Brain microvascular endothelial cell (primary cell): Measurements from ENCODE around the gene MTOR.

ENCODE experiments used
- DNase-seq: peaks from one replicate; pipeline ENCODE4 v3.0.0-alpha.2; 2020
- H3K27ac ChIP-seq: fragments of 250-450 bp; sonication (Bioruptor Pico); 2 replicates; pipeline ENCODE4 v1.5.1; 2020; ENCODE audit warnings: mild to moderate bottlenecking, moderate library complexity
- H3K27me3 ChIP-seq: fragments of 250-450 bp; sonication (Bioruptor Pico); replicated peaks from 2 replicates; pipeline ENCODE4 v1.5.1; 2020; ENCODE audit warnings: mild to moderate bottlenecking
- H3K36me3 ChIP-seq: fragments of 250-450 bp; sonication (Bioruptor Pico); replicated peaks from 2 replicates; pipeline ENCODE4 v1.5.1; 2020; ENCODE audit warnings: mild to moderate bottlenecking
- H3K4me3 ChIP-seq: 2 replicates; pipeline ENCODE4 v1.5.1; 2011; ENCODE audit warnings: low read depth, mild to moderate bottlenecking, control low read depth, low read length, moderate library complexity
- in situ Hi-C: cut with HindIII; loops from 2 replicates; pipeline ENCODE4 v1.10.0; 2017; ENCODE audit warnings: low sequenced_read_pairs, low pct_ligation_motif_present
- TF ChIP-seq, protein P1 (sequence below): IDR thresholded peaks from 2 replicates; pipeline ENCODE4 v1.5.1; 2011; ENCODE audit warnings: low read depth, mild to moderate bottlenecking, moderate library complexity, low read length, control low read depth, inconsistent platforms; ENCODE audit errors: missing control alignments

Gene MTOR

GRCh38 chr1:11158720-11159321 lies 103.5 kb downstream of the MTOR start:
- peak; percentile 91 for DNase-seq
- in situ Hi-C loops = no loop called here

GRCh38 chr1:11158291-11158690 lies 104.1 kb downstream of the MTOR start:
- H3K4me3 ChIP-seq = no peak overlapping the region
- TF ChIP-seq, protein P1, sequence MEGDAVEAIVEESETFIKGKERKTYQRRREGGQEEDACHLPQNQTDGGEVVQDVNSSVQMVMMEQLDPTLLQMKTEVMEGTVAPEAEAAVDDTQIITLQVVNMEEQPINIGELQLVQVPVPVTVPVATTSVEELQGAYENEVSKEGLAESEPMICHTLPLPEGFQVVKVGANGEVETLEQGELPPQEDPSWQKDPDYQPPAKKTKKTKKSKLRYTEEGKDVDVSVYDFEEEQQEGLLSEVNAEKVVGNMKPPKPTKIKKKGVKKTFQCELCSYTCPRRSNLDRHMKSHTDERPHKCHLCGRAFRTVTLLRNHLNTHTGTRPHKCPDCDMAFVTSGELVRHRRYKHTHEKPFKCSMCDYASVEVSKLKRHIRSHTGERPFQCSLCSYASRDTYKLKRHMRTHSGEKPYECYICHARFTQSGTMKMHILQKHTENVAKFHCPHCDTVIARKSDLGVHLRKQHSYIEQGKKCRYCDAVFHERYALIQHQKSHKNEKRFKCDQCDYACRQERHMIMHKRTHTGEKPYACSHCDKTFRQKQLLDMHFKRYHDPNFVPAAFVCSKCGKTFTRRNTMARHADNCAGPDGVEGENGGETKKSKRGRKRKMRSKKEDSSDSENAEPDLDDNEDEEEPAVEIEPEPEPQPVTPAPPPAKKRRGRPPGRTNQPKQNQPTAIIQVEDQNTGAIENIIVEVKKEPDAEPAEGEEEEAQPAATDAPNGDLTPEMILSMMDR = peak; percentile 24
- peaks cover 6% of the 10 kb centered on the region for H3K36me3 ChIP-seq
- H3K27me3 ChIP-seq = no peaks in the 10 kb centered on the region
- peak overlapping the region; percentile 85 for H3K27ac ChIP-seq
- no peak for DNase-seq
- in situ Hi-C loops = no loop called here

More at GRCh38 chr1:11158720-11159321, 103.5 kb downstream of the MTOR start:
- H3K27ac ChIP-seq = peak overlapping the region; percentile 85
- TF ChIP-seq, protein P1 = no peak
- H3K4me3 ChIP-seq = no peak overlapping the region
- no peaks in the 10 kb centered on the region for H3K27me3 ChIP-seq
- peaks cover 6% of the 10 kb centered on the region for H3K36me3 ChIP-seq

GRCh38 chr1:11157867-11158266 lies 104.5 kb downstream of the MTOR start:
- no peak for DNase-seq
- in situ Hi-C loops = no loop called here
- no peak overlapping the region for H3K4me3 ChIP-seq
- H3K36me3 ChIP-seq = peaks cover 6% of the 10 kb centered on the region
- no peaks in the 10 kb centered on the region for H3K27me3 ChIP-seq
- TF ChIP-seq, protein P1 = no peak
- H3K27ac ChIP-seq = peak overlapping the region; percentile 85

GRCh38 chr1:11157394-11157793 lies 105.0 kb downstream of the MTOR start:
- Histone ChIP-seq H3K27me3 (no peaks in the 10 kb centered on the region), H3K4me3 (no peak overlapping the region), H3K27ac (peak overlapping the region; percentile 85), H3K36me3 (peaks cover 6% of the 10 kb centered on the region)
- TF ChIP-seq, protein P1 = no peak
- in situ Hi-C loops = no loop called here
- no peak for DNase-seq

DNA sequence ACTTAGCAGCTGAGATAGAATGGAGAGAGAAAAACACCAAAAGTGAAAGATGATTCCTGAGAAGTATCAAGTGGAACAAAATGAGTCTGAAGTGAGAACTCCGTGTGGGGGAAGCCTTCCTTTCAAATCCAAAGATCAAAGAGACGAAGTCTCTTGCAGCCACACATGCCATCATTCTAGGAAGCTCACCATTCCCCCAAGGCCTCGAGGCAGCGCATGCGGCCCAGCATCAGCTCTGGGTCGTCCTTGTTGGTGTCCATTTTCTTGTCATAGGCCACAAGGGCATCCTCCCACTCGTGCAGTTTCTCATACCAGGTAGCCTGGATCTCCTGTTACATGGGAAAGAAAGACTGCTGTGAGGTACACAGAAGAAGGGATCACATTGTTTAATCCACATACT lies 105.4 kb downstream of the MTOR start:
- Histone ChIP-seq H3K27ac (no peak overlapping the region), H3K4me3 (no peak overlapping the region), H3K27me3 (no peaks in the 10 kb centered on the region), H3K36me3 (peaks cover 6% of the 10 kb centered on the region)
- in situ Hi-C loops = no loop called here
- TF ChIP-seq, protein P1 = no peak
- DNase-seq = no peak

GRCh38 chr1:11156441-11156840 lies 105.9 kb downstream of the MTOR start:
- in situ Hi-C loops = no loop called here
- peaks cover 6% of the 10 kb centered on the region for H3K36me3 ChIP-seq
- TF ChIP-seq, protein P1 = no peak
- H3K4me3 ChIP-seq = no peak overlapping the region
- no peak for DNase-seq
- H3K27ac ChIP-seq = no peak overlapping the region
- no peaks in the 10 kb centered on the region for H3K27me3 ChIP-seq
